ENCODE results near the gene PRMT5.

DNA sequence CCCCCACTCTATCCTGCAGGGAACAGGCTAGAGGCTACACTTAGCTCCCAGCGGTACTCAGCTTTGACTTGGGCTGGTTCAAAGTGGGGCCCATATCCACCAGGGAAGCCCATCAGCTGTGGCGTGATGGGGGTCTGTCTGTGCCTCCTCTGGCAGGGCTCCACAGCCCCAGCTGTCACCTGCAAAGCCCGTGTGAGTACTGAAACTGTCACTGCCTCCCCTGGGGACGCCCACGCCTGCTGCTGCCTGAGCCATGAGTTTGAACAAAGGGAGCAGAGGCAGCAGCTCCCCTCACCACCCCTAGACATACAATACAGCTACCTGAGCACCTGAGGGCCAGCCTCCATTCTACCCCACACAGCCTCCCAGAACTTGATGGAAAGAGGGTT, 41.2 kb downstream of the PRMT5 start:
- TF ChIP-seq SUZ12 (IDR thresholded peaks at IDR 0.05; ENCODE audit: extremely low read depth, insufficient read depth, insufficient read length) (no peak), ZNF274 (IDR thresholded peaks at IDR 0.05; ENCODE audit: low read depth, low read length) (no peak), YY1 (IDR thresholded peaks at IDR 0.05; ENCODE audit: insufficient read depth, insufficient read length) (no peak)

All from NT2/D1 (cell line).